ENCODE measurements around the gene RELN. TPM values are rescaled to one million over a fixed set of nuclear protein-coding genes. Genes with fewer than 3 reads are reported as not detected.

Gene RELN
- total RNA-seq, 1 experiment from 2014 or later: 0.02 TPM

DNA sequence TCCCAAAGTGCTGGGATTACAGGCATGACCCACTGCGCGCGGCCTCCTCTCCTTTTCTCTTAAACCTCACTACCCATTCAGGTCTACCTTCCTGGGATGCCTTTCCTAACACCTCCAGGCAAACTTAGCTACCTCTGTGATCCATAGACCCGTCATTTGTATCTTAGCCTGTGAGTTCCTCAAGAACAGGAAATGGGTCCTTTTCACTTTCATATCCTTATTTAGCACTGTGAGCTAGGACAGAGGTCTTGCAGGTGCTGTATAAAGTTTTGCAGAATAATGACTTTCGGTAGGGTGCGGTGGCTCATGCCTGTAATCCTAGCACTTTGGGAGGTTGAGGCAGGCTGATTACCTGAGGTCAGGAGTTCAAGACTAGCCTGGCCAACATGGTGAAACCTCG lies 215.7 kb downstream of the RELN start:
- DNase-seq: no peak
- peak overlapping the region; percentile 48 to 62; a peak in 4 of 5 replicates for H3K4me3 Mint-ChIP-seq
- H3K9me3 ChIP-seq (ENCODE audit: control insufficient read depth, low read depth, low read length): no peaks in the 10 kb centered on the region

More for the DNA sequence above, 215.7 kb downstream of the RELN start:
- H4K20me1 ChIP-seq (ENCODE audit: control insufficient read depth, insufficient read depth, insufficient read length): no peaks in the 10 kb centered on the region
- no peak overlapping the region for H2BK5ac ChIP-seq (ENCODE audit: insufficient read length, low read length)
- H2AFZ ChIP-seq (ENCODE audit: low read length): no peak overlapping the region
- no peaks in the 10 kb centered on the region for H3K36me3 Mint-ChIP-seq (ENCODE audit: insufficient read depth in 1 of 3, low read depth in 3 of 3)
- no peak overlapping the region for H3K4me2 ChIP-seq (ENCODE audit: insufficient read depth, insufficient read length, low read length)
- H3K23me2 ChIP-seq (ENCODE audit: insufficient read length, low read depth, low read length, poor library complexity, severe bottlenecking): no peaks in the 10 kb centered on the region
- peaks cover 16 to 22% of the 10 kb centered on the region in 2 experiments for H3K4me1 Mint-ChIP-seq
- H3K27ac Mint-ChIP-seq: no peak overlapping the region; a peak in 2 of 7 replicates
- H2BK15ac ChIP-seq (ENCODE audit: low read depth, low read length): no peak overlapping the region
- H3K27me3 Mint-ChIP-seq (ENCODE audit: low read depth): peaks cover 2% of the 10 kb centered on the region
- H4K8ac ChIP-seq (replicated peaks; ENCODE audit: insufficient read length, low read depth, low read length): no peak overlapping the region
- H2BK20ac ChIP-seq (ENCODE audit: low read depth, low read length, poor library complexity, severe bottlenecking): no peak overlapping the region
- H3K56ac ChIP-seq (ENCODE audit: insufficient read length, low read depth, low read length): no peak overlapping the region
- H2BK12ac ChIP-seq (ENCODE audit: insufficient read length, low read depth, low read length): no peak overlapping the region
- TF ChIP-seq, protein P1, sequence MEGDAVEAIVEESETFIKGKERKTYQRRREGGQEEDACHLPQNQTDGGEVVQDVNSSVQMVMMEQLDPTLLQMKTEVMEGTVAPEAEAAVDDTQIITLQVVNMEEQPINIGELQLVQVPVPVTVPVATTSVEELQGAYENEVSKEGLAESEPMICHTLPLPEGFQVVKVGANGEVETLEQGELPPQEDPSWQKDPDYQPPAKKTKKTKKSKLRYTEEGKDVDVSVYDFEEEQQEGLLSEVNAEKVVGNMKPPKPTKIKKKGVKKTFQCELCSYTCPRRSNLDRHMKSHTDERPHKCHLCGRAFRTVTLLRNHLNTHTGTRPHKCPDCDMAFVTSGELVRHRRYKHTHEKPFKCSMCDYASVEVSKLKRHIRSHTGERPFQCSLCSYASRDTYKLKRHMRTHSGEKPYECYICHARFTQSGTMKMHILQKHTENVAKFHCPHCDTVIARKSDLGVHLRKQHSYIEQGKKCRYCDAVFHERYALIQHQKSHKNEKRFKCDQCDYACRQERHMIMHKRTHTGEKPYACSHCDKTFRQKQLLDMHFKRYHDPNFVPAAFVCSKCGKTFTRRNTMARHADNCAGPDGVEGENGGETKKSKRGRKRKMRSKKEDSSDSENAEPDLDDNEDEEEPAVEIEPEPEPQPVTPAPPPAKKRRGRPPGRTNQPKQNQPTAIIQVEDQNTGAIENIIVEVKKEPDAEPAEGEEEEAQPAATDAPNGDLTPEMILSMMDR (conservative IDR thresholded peaks at IDR 0.05): no peak
- no peak overlapping the region for H2AK5ac ChIP-seq (ENCODE audit: insufficient read length, low read length)
- no peaks in the 10 kb centered on the region for H3K9me3 Mint-ChIP-seq
- H3K79me2 ChIP-seq (ENCODE audit: insufficient read depth, low read length): no peaks in the 10 kb centered on the region
- no peaks in the 10 kb centered on the region; the same call in 1 of the 2 replicates for H3K4me1 ChIP-seq (ENCODE audit: insufficient read depth, low read length)
- H3T11ph ChIP-seq (ENCODE audit: low read length): no peak overlapping the region
- no peak overlapping the region for H2BK120ac ChIP-seq (ENCODE audit: low read depth, low read length, poor library complexity, severe bottlenecking)
- no peak overlapping the region for H3K9ac ChIP-seq (ENCODE audit: extremely low read depth, insufficient read length, low read length)
- no peak overlapping the region for H3K27ac ChIP-seq (ENCODE audit: insufficient read length, low read depth, low read length)
- H3K18ac ChIP-seq (ENCODE audit: insufficient read length, low read depth, low read length): no peak overlapping the region
- H3K79me1 ChIP-seq (ENCODE audit: insufficient read depth, low read depth, low read length, poor library complexity, severe bottlenecking): no peaks in the 10 kb centered on the region
- H3K23ac ChIP-seq (ENCODE audit: insufficient read length, low read depth, low read length): no peak overlapping the region
- H4K91ac ChIP-seq (ENCODE audit: insufficient read length, low read depth, low read length): no peak overlapping the region
- H3K4ac ChIP-seq (ENCODE audit: low read depth, low read length): no peak overlapping the region
- no peak overlapping the region for H4K5ac ChIP-seq (ENCODE audit: insufficient read length, low read depth, low read length)
- no peaks in the 10 kb centered on the region for H3K27me3 ChIP-seq (ENCODE audit: insufficient read depth, low read length)
- H3K14ac ChIP-seq (ENCODE audit: insufficient read depth, low read length): no peak overlapping the region
- WGBS (ENCODE audit: extremely low coverage, insufficient read length, low lambda C conversion rate): no CpG with 5 or more reads among the region's 7 CpGs

Measured in H9 (cell line).